HG02973 (cell line): ENCODE results near the gene IL17A.
"Not testable (repeated sequence)": the region's sequence is repeated elsewhere in the genome, so short reads cannot be mapped to it uniquely, and the experiment has no call there.

Experiments
- ATAC-seq: cut with Tn5 transposase; IDR thresholded peaks from one replicate; pipeline ENCODE4 v1.9.1; 2021; ENCODE audit warnings: moderate library complexity; ENCODE audit not compliant: unreplicated experiment

Gene IL17A

GRCh38 chr6:52162940-52163908 lies 23.0 kb upstream of the IL17A start:
- ATAC-seq: peak; percentile 48

GRCh38 chr6:52164319-52165094 lies 21.7 kb upstream of the IL17A start:
- ATAC-seq: no peak

- ATAC-seq: no peak
Observed at GRCh38 chr6:52167267-52167666, 18.9 kb upstream of the IL17A start.

GRCh38 chr6:52168351-52168750 lies 17.8 kb upstream of the IL17A start:
- ATAC-seq: not testable (repeated sequence)

GRCh38 chr6:52174118-52174517 lies 12.1 kb upstream of the IL17A start:
- ATAC-seq: no peak

- peak; percentile 82 for ATAC-seq
Observed at GRCh38 chr6:52176550-52176949, 9.6 kb upstream of the IL17A start.

- no peak for ATAC-seq
Observed at GRCh38 chr6:52177961-52178360, 8.2 kb upstream of the IL17A start.

GRCh38 chr6:52180787-52181558 lies 5.2 kb upstream of the IL17A start:
- peak; percentile 65 for ATAC-seq

GRCh38 chr6:52183131-52183713 lies 3.0 kb upstream of the IL17A start:
- no peak for ATAC-seq

- ATAC-seq: peak; percentile 73
Observed at GRCh38 chr6:52186480-52186879, 305 bp downstream of the IL17A start.

- no peak for ATAC-seq
Observed at GRCh38 chr6:52187098-52187497, 923 bp downstream of the IL17A start.

- no peak for ATAC-seq
Observed at GRCh38 chr6:52189974-52190373, 3.8 kb downstream of the IL17A start.

- no peak for ATAC-seq
Observed at GRCh38 chr6:52190409-52190808, 4.2 kb downstream of the IL17A start.

GRCh38 chr6:52191824-52192223 lies 5.6 kb downstream of the IL17A start:
- ATAC-seq: no peak

- no peak for ATAC-seq
Observed at GRCh38 chr6:52195886-52196285, 9.7 kb downstream of the IL17A start.

GRCh38 chr6:52200088-52200487 lies 13.9 kb downstream of the IL17A start:
- not testable (repeated sequence) for ATAC-seq

GRCh38 chr6:52201046-52201445 lies 14.9 kb downstream of the IL17A start:
- ATAC-seq: no peak

- ATAC-seq: no peak
Observed at GRCh38 chr6:52201493-52201892, 15.3 kb downstream of the IL17A start.

GRCh38 chr6:52207066-52207465 lies 20.9 kb downstream of the IL17A start:
- no peak for ATAC-seq

GRCh38 chr6:52208612-52209011 lies 22.4 kb downstream of the IL17A start:
- no peak for ATAC-seq

GRCh38 chr6:52209770-52210169 lies 23.6 kb downstream of the IL17A start:
- peak; percentile 48 for ATAC-seq
